ENCODE data around the gene ZBTB43. TPM values are rescaled to one million over a fixed set of nuclear protein-coding genes. Genes with fewer than 3 reads are reported as not detected.

ZBTB43 gene
- total RNA-seq, 1 experiment from 2014 or later: 11.9 TPM

DNA sequence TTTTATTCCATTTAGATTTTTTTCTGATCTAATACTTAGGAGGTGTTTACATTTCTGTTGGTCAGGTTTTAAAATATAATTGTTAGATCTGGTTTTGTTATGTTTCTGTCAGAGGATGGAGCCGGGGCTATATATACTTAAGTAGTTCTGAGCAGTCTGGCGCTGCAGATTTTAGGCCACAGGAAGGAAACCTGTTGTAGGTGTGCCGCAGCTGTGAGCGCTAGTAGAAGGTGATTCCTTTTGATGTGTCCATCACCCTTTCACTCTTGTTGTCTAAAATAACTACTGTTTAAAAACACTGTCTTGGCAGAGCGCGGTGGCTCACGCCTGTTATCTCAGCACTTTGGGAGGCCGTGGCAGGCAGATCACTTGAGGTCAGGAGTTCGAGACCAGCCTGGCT is 72.6 kb downstream of the ZBTB43 start:
- intact Hi-C loops (cut with micrococcal nuclease; ENCODE audit: unreplicated experiment): no loop called here
- Mint-ChIP-seq H3K4me3 (ENCODE audit: low read depth, unreplicated experiment) (no peak overlapping the region), H3K4me1 (ENCODE audit: low read depth, unreplicated experiment) (no peaks in the 10 kb centered on the region), H3K36me3 (ENCODE audit: insufficient read depth, unreplicated experiment) (peaks cover 7% of the 10 kb centered on the region), H3K9me3 (ENCODE audit: low read depth, unreplicated experiment) (no peaks in the 10 kb centered on the region), H3K27ac (ENCODE audit: unreplicated experiment) (no peak overlapping the region), H3K27me3 (ENCODE audit: unreplicated experiment) (no peaks in the 10 kb centered on the region)
- BruUV-seq (replicated peaks): no TSS peak
- TF ChIP-seq, protein P1, sequence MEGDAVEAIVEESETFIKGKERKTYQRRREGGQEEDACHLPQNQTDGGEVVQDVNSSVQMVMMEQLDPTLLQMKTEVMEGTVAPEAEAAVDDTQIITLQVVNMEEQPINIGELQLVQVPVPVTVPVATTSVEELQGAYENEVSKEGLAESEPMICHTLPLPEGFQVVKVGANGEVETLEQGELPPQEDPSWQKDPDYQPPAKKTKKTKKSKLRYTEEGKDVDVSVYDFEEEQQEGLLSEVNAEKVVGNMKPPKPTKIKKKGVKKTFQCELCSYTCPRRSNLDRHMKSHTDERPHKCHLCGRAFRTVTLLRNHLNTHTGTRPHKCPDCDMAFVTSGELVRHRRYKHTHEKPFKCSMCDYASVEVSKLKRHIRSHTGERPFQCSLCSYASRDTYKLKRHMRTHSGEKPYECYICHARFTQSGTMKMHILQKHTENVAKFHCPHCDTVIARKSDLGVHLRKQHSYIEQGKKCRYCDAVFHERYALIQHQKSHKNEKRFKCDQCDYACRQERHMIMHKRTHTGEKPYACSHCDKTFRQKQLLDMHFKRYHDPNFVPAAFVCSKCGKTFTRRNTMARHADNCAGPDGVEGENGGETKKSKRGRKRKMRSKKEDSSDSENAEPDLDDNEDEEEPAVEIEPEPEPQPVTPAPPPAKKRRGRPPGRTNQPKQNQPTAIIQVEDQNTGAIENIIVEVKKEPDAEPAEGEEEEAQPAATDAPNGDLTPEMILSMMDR (IDR thresholded peaks at IDR 0.05; ENCODE audit: unreplicated experiment): no peak
- CTCF ChIA-PET: no interaction called here
- no peak for DNase-seq

GRCh38 chr9:126879288-126879687 is 74.4 kb downstream of the ZBTB43 start:
- H3K36me3 Mint-ChIP-seq (ENCODE audit: insufficient read depth, unreplicated experiment): peaks cover 7% of the 10 kb centered on the region
- H3K27ac Mint-ChIP-seq (ENCODE audit: unreplicated experiment): no peak overlapping the region
- H3K27me3 Mint-ChIP-seq (ENCODE audit: unreplicated experiment): no peaks in the 10 kb centered on the region
- no peaks in the 10 kb centered on the region for H3K4me1 Mint-ChIP-seq (ENCODE audit: low read depth, unreplicated experiment)
- TF ChIP-seq, protein P1 (IDR thresholded peaks at IDR 0.05; ENCODE audit: unreplicated experiment): no peak
- H3K4me3 Mint-ChIP-seq (ENCODE audit: low read depth, unreplicated experiment): no peak overlapping the region
- DNase-seq: no peak
- BruUV-seq (replicated peaks): no TSS peak
- intact Hi-C loops (cut with micrococcal nuclease; ENCODE audit: unreplicated experiment): no loop called here
- CTCF ChIA-PET: interaction anchor here (0.6 kb wide), 1 partner anchor 31 kb away, joined by 4 read pairs; no protein-coding TSS in a partner anchor
- H3K9me3 Mint-ChIP-seq (ENCODE audit: low read depth, unreplicated experiment): no peaks in the 10 kb centered on the region

DNA sequence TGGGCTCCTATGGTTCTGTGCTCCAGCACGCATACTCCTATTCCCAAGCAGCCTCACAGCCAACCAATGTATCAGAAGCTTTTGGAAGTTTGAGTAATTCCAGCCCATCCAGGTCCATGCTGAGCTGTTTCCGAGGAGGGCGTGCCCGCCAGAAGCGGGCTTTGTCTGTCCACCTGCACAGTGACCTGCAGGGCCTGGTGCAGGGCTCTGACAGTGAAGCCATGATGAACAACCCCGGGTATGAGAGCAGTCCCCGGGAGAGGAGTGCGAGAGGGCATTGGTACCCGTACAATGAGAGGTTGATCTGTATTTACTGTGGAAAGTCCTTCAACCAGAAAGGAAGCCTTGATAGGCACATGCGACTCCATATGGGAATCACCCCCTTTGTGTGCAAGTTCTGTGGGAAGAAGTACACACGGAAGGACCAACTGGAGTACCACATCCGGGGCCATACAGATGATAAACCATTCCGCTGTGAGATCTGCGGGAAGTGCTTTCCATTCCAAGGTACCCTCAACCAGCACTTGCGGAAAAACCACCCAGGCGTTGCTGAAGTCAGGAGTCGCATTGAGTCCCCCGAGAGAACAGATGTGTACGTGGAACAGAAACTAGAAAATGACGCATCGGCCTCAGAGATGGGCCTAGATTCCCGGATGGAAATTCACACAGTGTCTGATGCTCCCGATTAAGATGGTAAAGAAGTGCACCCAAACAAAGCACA is 75.5 kb downstream of the ZBTB43 start:
- BruUV-seq (replicated peaks): no TSS peak
- CTCF ChIA-PET: no interaction called here
- DNase-seq: no peak
- no peak overlapping the region for H3K27ac Mint-ChIP-seq (ENCODE audit: unreplicated experiment)
- peaks cover 7% of the 10 kb centered on the region for H3K36me3 Mint-ChIP-seq (ENCODE audit: insufficient read depth, unreplicated experiment)
- intact Hi-C loops (cut with micrococcal nuclease; ENCODE audit: unreplicated experiment): no loop called here
- no peaks in the 10 kb centered on the region for H3K9me3 Mint-ChIP-seq (ENCODE audit: low read depth, unreplicated experiment)
- H3K4me3 Mint-ChIP-seq (ENCODE audit: low read depth, unreplicated experiment): no peak overlapping the region
- TF ChIP-seq, protein P1 (IDR thresholded peaks at IDR 0.05; ENCODE audit: unreplicated experiment): no peak
- H3K27me3 Mint-ChIP-seq (ENCODE audit: unreplicated experiment): no peaks in the 10 kb centered on the region
- H3K4me1 Mint-ChIP-seq (ENCODE audit: low read depth, unreplicated experiment): no peaks in the 10 kb centered on the region

GRCh38 chr9:126880947-126881332 is 76.1 kb downstream of the ZBTB43 start:
- DNase-seq: no peak
- H3K27me3 Mint-ChIP-seq (ENCODE audit: unreplicated experiment): no peaks in the 10 kb centered on the region
- no peaks in the 10 kb centered on the region for H3K9me3 Mint-ChIP-seq (ENCODE audit: low read depth, unreplicated experiment)
- intact Hi-C loops (cut with micrococcal nuclease; ENCODE audit: unreplicated experiment): no loop called here
- CTCF ChIA-PET: no interaction called here
- TF ChIP-seq, protein P1 (IDR thresholded peaks at IDR 0.05; ENCODE audit: unreplicated experiment): no peak
- no TSS peak for BruUV-seq (replicated peaks)
- no peak overlapping the region for H3K27ac Mint-ChIP-seq (ENCODE audit: unreplicated experiment)
- H3K36me3 Mint-ChIP-seq (ENCODE audit: insufficient read depth, unreplicated experiment): peaks cover 7% of the 10 kb centered on the region
- no peak overlapping the region for H3K4me3 Mint-ChIP-seq (ENCODE audit: low read depth, unreplicated experiment)
- H3K4me1 Mint-ChIP-seq (ENCODE audit: low read depth, unreplicated experiment): no peaks in the 10 kb centered on the region

All from Calu3 (cell line).